IPS DF 6.9 (cell line): ENCODE results near the gene TCF7L2.

Experiments used
- DNase-seq: peaks from one replicate; pipeline ENCODE4 v3.0.0-alpha.2; 2013; ENCODE audit warnings: low read depth, low spot score
- H3K27ac ChIP-seq: one replicate; pipeline ENCODE4 v1.5.1; 2013; ENCODE audit warnings: low read length, control low read depth
- H3K27me3 ChIP-seq: 2 replicates; pipeline ENCODE4 v1.6.1; 2013; ENCODE audit warnings: mild to moderate bottlenecking, low read length; ENCODE audit not compliant: control insufficient read depth, insufficient read depth
- H3K36me3 ChIP-seq: 2 replicates; pipeline ENCODE4 v1.6.1; 2013; ENCODE audit warnings: low read length; ENCODE audit not compliant: control insufficient read depth, insufficient read depth
- H3K4me1 ChIP-seq: 2 replicates; pipeline ENCODE4 v1.6.1; 2013; ENCODE audit warnings: low read length; ENCODE audit not compliant: control insufficient read depth, insufficient read depth
- H3K4me3 ChIP-seq: 2 replicates; pipeline ENCODE4 v1.5.1; 2013; ENCODE audit warnings: mild to moderate bottlenecking, low read length
- H3K9me3 ChIP-seq: 2 replicates; pipeline ENCODE4 v1.6.1; 2013; ENCODE audit warnings: low read length, inconsistent platforms; ENCODE audit not compliant: control insufficient read depth, insufficient read depth
- whole genome bisulfite sequencing: extraction: QIAGEN DNeasy Blood & Tissue Kit; methylation state at CpG from one replicate; pipeline ENCODE4 v1.1.7; 2013; ENCODE audit warnings: mixed read lengths, missing lambda C conversion rate; ENCODE audit not compliant: insufficient read length, insufficient coverage; 5-methylcytosine and 5-hydroxymethylcytosine counted together

Gene TCF7L2

DNA sequence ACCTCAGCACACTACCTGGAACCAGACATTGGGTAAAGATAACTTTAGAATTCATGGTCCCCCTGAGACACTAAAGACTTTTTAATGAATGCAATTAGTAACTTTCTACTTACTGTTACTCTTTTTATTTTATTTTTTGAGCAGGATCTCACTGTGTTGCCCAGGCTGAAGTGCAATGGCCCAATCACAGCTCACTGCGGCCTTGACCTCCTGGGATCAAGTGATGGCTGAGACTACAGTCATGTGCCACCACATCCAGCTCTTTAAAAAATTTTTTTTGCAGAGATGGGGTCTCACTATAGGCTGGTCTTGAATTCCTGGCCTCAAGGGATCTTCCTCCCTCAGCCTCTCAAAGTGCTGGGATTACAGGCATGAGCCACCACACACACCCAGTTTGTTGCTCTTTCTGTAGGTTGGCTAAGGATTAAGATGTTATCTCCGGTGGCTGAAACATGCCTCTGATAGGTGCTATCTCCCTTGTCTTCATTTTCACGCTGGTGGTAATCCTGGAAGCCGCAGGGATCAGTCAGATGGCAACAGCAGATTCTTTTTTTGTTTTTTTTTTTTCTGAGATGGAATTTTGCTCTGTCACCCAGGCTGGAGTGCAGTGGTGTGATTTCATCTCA lies 128.3 kb downstream of the TCF7L2 start:
- peaks cover 3% of the 10 kb centered on the region for H3K4me1 ChIP-seq
- no CpG with 5 or more reads among the region's 4 CpGs for WGBS
- no peaks in the 10 kb centered on the region for H3K36me3 ChIP-seq
- no peak for DNase-seq
- H3K27me3 ChIP-seq: no peaks in the 10 kb centered on the region
- no peak overlapping the region for H3K4me3 ChIP-seq
- H3K27ac ChIP-seq: no peak overlapping the region
- H3K9me3 ChIP-seq: no peaks in the 10 kb centered on the region

DNA sequence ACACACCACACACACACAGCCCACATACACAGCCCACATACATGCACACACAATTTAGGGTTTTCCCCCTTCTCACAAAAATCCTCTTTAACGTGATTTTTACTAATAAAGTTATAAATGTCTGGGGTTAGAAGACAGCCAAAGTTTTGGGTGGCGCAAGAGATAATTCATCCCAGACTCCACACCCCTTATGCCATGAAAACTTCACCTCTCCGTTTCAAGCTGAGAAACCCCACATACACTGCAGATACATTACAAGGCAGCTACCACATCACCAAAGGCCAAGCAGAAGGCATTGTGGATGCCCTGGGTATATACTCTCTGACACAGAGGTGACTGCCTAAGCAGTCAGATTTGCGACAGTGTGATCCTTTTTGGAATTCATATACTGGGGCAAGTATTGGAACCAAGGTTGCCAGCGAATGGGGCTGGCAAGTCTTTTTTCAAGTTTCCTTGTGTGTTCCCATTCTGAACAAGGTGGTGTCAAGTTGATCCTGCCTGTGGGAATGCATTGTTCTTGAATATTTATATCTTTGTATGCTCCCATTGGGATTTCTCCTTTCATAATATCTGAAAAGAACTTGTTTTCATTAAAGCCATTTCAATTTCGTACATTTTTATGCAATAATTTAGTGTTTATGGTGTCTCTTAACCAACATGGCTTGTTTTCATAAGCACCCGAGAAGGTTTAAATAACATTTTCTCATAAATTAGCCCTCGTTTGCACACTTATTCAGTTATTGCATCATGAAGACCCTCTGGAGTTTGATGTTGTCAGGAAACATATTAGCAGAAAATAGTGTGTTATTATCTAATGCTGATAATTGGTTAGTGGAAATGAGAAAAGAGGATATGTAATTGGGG lies 130.2 kb downstream of the TCF7L2 start:
- no peak for DNase-seq
- Histone ChIP-seq H3K36me3 (no peaks in the 10 kb centered on the region), H3K9me3 (no peaks in the 10 kb centered on the region), H3K4me3 (no peak overlapping the region), H3K27me3 (no peaks in the 10 kb centered on the region), H3K27ac (no peak overlapping the region), H3K4me1 (no peaks in the 10 kb centered on the region)
- WGBS: no CpG with 5 or more reads among the region's 8 CpGs

DNA sequence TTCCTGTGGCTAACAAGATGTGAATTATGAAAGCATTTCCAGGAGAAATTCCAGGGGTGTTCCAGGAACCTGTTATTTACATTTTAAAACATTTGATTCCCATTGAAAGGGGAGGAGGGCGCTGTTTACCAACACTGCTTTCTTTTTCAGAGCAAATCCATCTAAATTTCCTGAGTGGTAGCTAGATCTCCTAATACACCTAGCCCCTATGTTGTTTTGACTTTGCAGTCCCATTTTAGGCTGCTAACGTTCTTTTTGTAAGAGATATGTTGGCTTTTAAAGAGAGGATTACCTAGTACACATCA lies 130.8 kb downstream of the TCF7L2 start:
- Histone ChIP-seq H3K27ac (no peak overlapping the region), H3K4me3 (no peak overlapping the region), H3K27me3 (no peaks in the 10 kb centered on the region), H3K36me3 (no peaks in the 10 kb centered on the region), H3K4me1 (no peaks in the 10 kb centered on the region), H3K9me3 (no peaks in the 10 kb centered on the region)
- DNase-seq: no peak
- WGBS: no CpG with 5 or more reads among the region's 2 CpGs

DNA sequence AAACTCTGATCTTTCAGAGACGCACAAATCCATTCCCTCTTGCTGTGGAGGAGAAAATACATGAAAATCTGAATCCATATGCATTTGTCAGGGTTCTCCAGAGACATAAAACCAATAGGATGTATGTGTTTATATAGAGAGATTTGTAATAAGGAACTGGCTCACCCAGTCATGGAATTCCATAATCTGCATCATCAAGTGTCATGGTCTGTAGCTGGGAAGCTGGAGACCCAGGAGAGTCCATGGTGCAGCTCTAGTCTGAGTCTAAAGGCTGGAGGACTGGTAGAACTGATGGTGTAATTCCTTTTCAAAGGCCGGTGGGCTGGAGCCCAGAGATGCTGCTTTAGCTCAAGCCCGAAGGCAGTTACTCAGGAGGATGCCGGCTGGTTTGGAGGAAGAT lies 134.0 kb downstream of the TCF7L2 start:
- H3K27ac ChIP-seq: no peak overlapping the region
- no CpG with 5 or more reads among the region's 4 CpGs for WGBS
- H3K4me3 ChIP-seq: no peak overlapping the region
- no peaks in the 10 kb centered on the region for H3K36me3 ChIP-seq
- DNase-seq: no peak
- H3K4me1 ChIP-seq: 0 out of 2 replicates have a peak, but pooled peaks cover 1% of the 10 kb centered on the region
- no peaks in the 10 kb centered on the region for H3K27me3 ChIP-seq
- H3K9me3 ChIP-seq: no peaks in the 10 kb centered on the region

DNA sequence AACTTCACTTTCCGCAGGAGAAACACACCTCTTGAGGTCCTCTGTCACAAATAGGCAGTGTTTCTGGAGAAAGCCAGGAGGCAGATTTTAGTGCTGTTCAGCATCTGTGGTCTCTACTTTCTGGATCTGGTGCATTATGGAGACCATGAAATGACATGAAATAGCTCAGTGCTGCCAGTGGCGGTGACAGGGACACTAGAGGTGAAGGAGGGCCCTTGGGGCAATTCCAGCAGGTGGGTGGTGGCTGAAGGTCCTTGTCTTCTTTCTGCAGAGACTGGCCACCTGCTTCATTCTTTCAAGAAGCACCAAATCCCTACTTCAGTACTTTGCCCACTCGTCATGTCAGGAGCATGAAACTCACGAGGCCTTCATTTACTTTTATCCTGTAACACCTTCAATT lies 135.7 kb downstream of the TCF7L2 start:
- no peaks in the 10 kb centered on the region for H3K9me3 ChIP-seq

DNA sequence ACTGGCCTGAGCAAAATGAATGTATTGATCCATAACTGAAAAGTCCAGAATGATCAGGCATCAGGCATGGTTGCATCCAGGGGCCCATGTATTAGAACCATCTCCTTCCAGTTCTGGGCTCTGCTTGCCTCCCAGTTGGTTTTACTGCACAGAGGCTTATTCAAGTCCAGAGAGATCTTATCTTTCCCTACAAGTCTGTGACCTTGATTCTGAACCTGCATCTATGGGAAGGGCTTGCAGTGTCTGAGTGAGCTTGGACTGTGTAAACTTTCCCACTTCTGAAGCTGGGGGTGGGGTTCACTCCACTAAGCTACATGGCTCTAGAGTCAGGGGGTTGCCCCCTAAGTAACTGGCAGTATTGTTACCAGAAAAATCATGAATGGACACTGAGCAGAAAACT lies 136.2 kb downstream of the TCF7L2 start:
- Histone ChIP-seq H3K9me3 (no peaks in the 10 kb centered on the region), H3K27ac (no peak overlapping the region), H3K4me1 (0 out of 2 replicates have a peak, but pooled peaks cover 1% of the 10 kb centered on the region), H3K4me3 (no peak overlapping the region), H3K36me3 (no peaks in the 10 kb centered on the region), H3K27me3 (no peaks in the 10 kb centered on the region)
- DNase-seq: no peak

More for the DNA sequence above, 135.7 kb downstream of the TCF7L2 start:
- Histone ChIP-seq H3K36me3 (no peaks in the 10 kb centered on the region), H3K4me3 (no peak overlapping the region), H3K27me3 (no peaks in the 10 kb centered on the region), H3K27ac (no peak overlapping the region), H3K4me1 (0 out of 2 replicates have a peak, but pooled peaks cover 1% of the 10 kb centered on the region)
- DNase-seq: no peak
- WGBS: no CpG with 5 or more reads among the region's 4 CpGs

DNA sequence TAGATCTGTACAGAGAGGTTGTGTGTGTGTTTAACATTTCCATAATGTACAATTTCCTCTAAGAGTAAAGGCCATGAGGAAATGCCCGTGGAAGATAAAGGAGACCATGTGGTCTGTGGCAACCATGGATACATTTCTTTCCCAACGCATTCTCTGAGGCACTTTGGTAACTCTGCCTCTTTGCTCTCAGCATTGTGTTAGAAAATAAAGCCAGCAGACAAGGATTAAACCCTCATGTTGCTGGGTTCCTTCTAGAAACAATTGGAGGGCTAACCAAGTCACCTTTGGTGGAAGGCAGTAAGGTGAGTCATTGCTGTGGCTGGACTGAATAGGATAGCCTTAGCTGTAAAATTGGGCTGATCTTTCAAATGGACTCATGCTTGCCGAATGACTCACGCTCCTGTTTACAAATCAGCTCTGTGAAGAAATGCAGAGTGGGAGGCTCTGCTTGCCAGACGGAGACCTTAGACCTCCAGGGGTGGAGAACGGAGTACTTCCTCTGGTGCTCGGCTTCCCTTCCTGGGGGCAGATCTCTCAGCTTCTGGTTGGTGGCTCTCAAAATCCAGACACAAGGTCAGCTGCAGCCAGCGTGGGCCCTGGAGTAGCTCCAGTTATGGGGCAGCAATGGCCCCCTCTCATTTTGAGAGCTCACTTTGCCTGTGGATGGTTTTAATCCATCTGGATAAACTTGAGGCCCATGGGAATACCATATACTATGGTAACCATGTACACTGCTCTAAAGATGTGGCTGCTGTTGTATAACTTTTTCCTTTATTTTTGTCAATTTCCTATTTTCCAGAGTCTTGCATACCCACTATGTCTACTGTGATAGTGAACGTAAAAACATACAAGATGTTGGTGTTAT lies 137.3 kb downstream of the TCF7L2 start:
- H3K27me3 ChIP-seq: no peaks in the 10 kb centered on the region
- whole genome bisulfite sequencing: no CpG with 5 or more reads among the region's 9 CpGs
- H3K9me3 ChIP-seq: no peaks in the 10 kb centered on the region
- H3K27ac ChIP-seq: no peak overlapping the region
- H3K4me1 ChIP-seq: peaks cover 5% of the 10 kb centered on the region
- no peak overlapping the region for H3K4me3 ChIP-seq
- no peaks in the 10 kb centered on the region for H3K36me3 ChIP-seq
- peak; percentile 43 for DNase-seq

DNA sequence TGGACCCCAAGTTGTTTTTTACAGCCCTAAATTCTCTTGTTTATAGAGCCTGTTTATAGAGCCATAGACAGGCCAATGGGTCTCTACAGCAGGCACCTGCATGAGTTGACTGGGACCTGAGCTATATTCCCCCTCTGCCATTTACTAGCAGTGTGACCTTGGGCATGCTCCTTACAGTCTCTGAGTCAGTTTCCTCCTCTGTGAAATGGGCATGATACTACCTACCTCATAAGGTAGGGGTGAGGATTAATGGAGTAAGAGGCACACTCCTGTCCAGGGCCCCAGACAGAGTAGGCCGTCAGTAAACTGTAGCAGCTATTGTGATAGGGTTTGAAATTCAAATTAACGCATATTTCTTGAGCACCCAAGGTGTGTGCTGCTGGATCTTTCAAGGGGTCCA lies 138.1 kb downstream of the TCF7L2 start:
- H3K4me3 ChIP-seq: no peak overlapping the region
- peaks cover 6% of the 10 kb centered on the region for H3K4me1 ChIP-seq
- H3K36me3 ChIP-seq: no peaks in the 10 kb centered on the region
- H3K27me3 ChIP-seq: no peaks in the 10 kb centered on the region
- H3K9me3 ChIP-seq: no peaks in the 10 kb centered on the region
- no peak for DNase-seq
- WGBS: no CpG with 5 or more reads among the region's 2 CpGs
- no peak overlapping the region for H3K27ac ChIP-seq

DNA sequence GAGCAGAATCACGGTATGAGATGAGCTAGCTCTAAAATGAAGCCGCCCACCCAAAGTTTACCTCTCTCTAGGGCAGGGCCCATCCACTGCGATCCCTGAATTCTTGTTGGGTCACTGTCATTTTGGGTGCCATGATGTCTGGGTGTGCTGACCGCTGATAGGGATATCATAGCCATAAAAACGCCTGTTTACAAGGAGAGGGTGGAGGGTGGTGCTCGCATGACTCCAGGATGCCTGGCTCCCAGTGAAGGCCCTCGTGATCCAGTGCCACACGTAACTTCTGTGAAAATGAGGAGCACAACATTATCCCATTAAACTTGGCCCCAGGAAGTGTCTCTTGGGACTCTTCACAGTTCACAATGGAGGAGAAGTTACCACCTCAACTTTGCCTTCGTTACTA lies 139.5 kb downstream of the TCF7L2 start:
- no peak for DNase-seq
- H3K27me3 ChIP-seq: no peaks in the 10 kb centered on the region
- no CpG with 5 or more reads among the region's 9 CpGs for WGBS
- no peaks in the 10 kb centered on the region for H3K9me3 ChIP-seq
- peaks cover 6% of the 10 kb centered on the region for H3K4me1 ChIP-seq
- H3K4me3 ChIP-seq: no peak overlapping the region
- no peaks in the 10 kb centered on the region for H3K36me3 ChIP-seq
- H3K27ac ChIP-seq: no peak overlapping the region

DNA sequence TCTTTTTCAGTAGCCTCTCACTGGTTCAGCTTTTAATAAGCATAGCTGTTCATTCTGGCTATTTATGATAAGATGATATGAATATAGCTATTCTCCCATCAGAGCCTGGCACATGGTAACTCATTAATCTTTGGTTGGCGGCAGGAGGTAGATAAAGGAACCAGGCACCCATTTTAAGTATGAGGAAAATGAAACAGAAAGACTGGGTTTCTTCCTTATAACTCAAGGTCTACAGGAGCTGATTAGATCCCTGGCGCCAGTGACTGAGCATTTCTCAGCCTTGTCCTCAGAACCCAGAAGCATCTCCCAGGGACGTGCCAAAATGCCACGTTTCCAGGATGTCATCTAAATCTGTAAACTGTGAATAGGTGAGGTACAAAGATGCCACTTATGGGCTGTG lies 141.9 kb downstream of the TCF7L2 start:
- no peaks in the 10 kb centered on the region for H3K9me3 ChIP-seq
- H3K27ac ChIP-seq: no peak overlapping the region
- WGBS: no CpG with 5 or more reads among the region's 4 CpGs
- H3K27me3 ChIP-seq: no peaks in the 10 kb centered on the region
- peaks cover 2% of the 10 kb centered on the region; the same call in 1 of the 2 replicates for H3K36me3 ChIP-seq
- no peak for DNase-seq
- peaks cover 5% of the 10 kb centered on the region for H3K4me1 ChIP-seq
- H3K4me3 ChIP-seq: no peak overlapping the region
